Tibial nerve (tissue), 4 donors: ENCODE results near the gene CD79A.

Experiments
- CTCF ChIP-seq, 5 experiments: fragments of 200-600 bp in 3 of 5; fragments of 450-650 bp in 2 of 5; sonication (generic) in 3 of 5; IDR thresholded peaks; one replicate each; pipeline ENCODE4 v1.5.1; 2016 to 2019; ENCODE audit warnings: antibody characterized with exemption in 5 of 5, mild to moderate bottlenecking in 3 of 5, moderate library complexity in 2 of 5
- EP300 ChIP-seq, 2 donors: sonication (generic); formaldehyde crosslinking; IDR thresholded peaks; one replicate each; pipeline ENCODE4 v1.6.1; 2017; ENCODE audit warnings: antibody characterized with exemption in 2 of 2, mild to moderate bottlenecking in 1 of 2
- POLR2A ChIP-seq, 2 donors: fragments of 450-650 bp; IDR thresholded peaks; one replicate each; pipeline ENCODE4 v1.6.1; 2017; ENCODE audit warnings: antibody characterized with exemption in 2 of 2, mild to moderate bottlenecking in 2 of 2, moderate library complexity in 2 of 2

- no peak for TF ChIP-seq POLR2A (IDR thresholded peaks at IDR 0.05)
- TF ChIP-seq CTCF (IDR thresholded peaks at IDR 0.05) = no peak
- no peak for TF ChIP-seq EP300 (IDR thresholded peaks at IDR 0.05)
Observed at GRCh38 chr19:41897820-41898219, 20.7 kb downstream of the CD79A start.
